A549 (cell line): ENCODE data around the gene SLC6A5. TPM values are rescaled to one million over a fixed set of nuclear protein-coding genes. Genes with fewer than 3 reads are reported as not detected.

Experiments
- ATAC-seq, 2 experiments: fragments of 200-7000 bp in 1 of 2; fragments of >200 bp in 1 of 2; cut with Nextera tagmentation in 1 of 2; cut with Tn5 transposase in 1 of 2; 3 replicates each; pipeline versions ENCODE4 v1.8.0 to v1.9.1; 2018 to 2020; ENCODE audit warnings: mild to moderate bottlenecking in 1 of 2, moderate library complexity in 1 of 2
- CTCF ChIA-PET: fragments of 300-600 bp; sonication (Branson Sonifier 250); formaldehyde crosslinking; extraction: SDS; loops from one replicate; lab custom pipeline; 2021; ENCODE audit warnings: antibody characterized with exemption, inconsistent platforms; lab: Yijun Ruan, JAX
- POLR2A ChIA-PET: fragments of 350-600 bp; formaldehyde crosslinking; extraction: SDS; loops from one replicate; lab custom pipeline; 2021; ENCODE audit warnings: antibody characterized with exemption, inconsistent platforms; lab: Yijun Ruan, JAX
- DNase-seq, 2 experiments: peaks; one replicate each; pipeline versions ENCODE4 v3.0.0 to v3.0.0-alpha.2; 2011 to 2016; ENCODE audit warnings: low read depth in 1 of 2, low spot score in 1 of 2
- FAIRE-seq: peaks from 2 replicates; lab custom pipeline; 2011; peaks lifted over from hg19 to GRCh38; lab: Jason Lieb, UNC
- H3K27ac ChIP-seq, 2 experiments: fragments of >200 bp; sonication (Bioruptor Twin); formaldehyde crosslinking; 3 replicates each; pipeline ENCODE4 v1.5.1; 2016 to 2017
- H3K4me1 ChIP-seq: fragments of >200 bp; sonication (Bioruptor Twin); formaldehyde crosslinking; 3 replicates; pipeline ENCODE4 v1.6.1; 2016
- H3K4me2 ChIP-seq: fragments of >200 bp; sonication (Bioruptor Twin); formaldehyde crosslinking; 3 replicates; pipeline ENCODE4 v1.6.1; 2016
- H3K4me3 ChIP-seq: fragments of >200 bp; sonication (Bioruptor Twin); formaldehyde crosslinking; 3 replicates; pipeline ENCODE4 v1.5.1; 2016
- H3K9me3 ChIP-seq: fragments of >200 bp; sonication (Bioruptor Twin); formaldehyde crosslinking; 3 replicates; pipeline ENCODE4 v1.6.1; 2016
- CBX2 ChIP-seq: fragments of 200-600 bp; sonication (generic); IDR thresholded peaks from 2 replicates; pipeline ENCODE4 v1.6.1; 2016; ENCODE audit warnings: low read depth, mild to moderate bottlenecking, borderline replicate concordance
- CBX8 ChIP-seq: fragments of 200-600 bp; sonication (generic); IDR thresholded peaks from 2 replicates; pipeline ENCODE4 v1.6.1; 2016
- CEBPB ChIP-seq, 2 experiments: fragments of >200 bp in 1 of 2; sonication (Bioruptor Twin) in 1 of 2; formaldehyde crosslinking in 1 of 2; IDR thresholded peaks; 2 replicates each; pipeline ENCODE4 v1.6.1; 2012 to 2016
- CHD4 ChIP-seq: fragments of 200-600 bp; sonication (generic); IDR thresholded peaks from 2 replicates; pipeline ENCODE4 v1.6.1; 2016; ENCODE audit warnings: antibody characterized with exemption, mild to moderate bottlenecking, borderline replicate concordance
- EHF ChIP-seq: fragments of 250-450 bp; sonication (Bioruptor Pico); IDR thresholded peaks from 2 replicates; pipeline ENCODE4 v1.5.0; 2020; ENCODE audit warnings: mild to moderate bottlenecking
- EHMT2 ChIP-seq: fragments of 200-600 bp; sonication (generic); IDR thresholded peaks from 2 replicates; pipeline ENCODE4 v1.6.1; 2016; ENCODE audit warnings: antibody characterized with exemption, low read depth, mild to moderate bottlenecking, moderate library complexity
- EP300 ChIP-seq, 2 experiments: fragments of >200 bp; sonication (Bioruptor Twin); formaldehyde crosslinking; IDR thresholded peaks; 2 replicates in 1 of 2; 3 replicates in 1 of 2; pipeline ENCODE4 v1.6.1; 2016 to 2017
- ESRRA ChIP-seq: fragments of 150-350 bp; IDR thresholded peaks from 2 replicates; pipeline ENCODE4 v1.6.1; 2014; ENCODE audit warnings: mild to moderate bottlenecking, low read length, borderline replicate concordance
- FOXS1 ChIP-seq: fragments of 250-450 bp; sonication (Bioruptor Pico); IDR thresholded peaks from 2 replicates; pipeline ENCODE4 v1.5.0; 2020; ENCODE audit warnings: mild to moderate bottlenecking, moderate library complexity
- JUN ChIP-seq, 2 experiments: fragments of >200 bp; sonication (Bioruptor Twin); formaldehyde crosslinking; IDR thresholded peaks; 2 replicates in 1 of 2; 3 replicates in 1 of 2; pipeline ENCODE4 v1.6.1; 2016 to 2017
- MAZ ChIP-seq: fragments of 150-350 bp; IDR thresholded peaks from 2 replicates; pipeline ENCODE4 v1.6.1; 2014; ENCODE audit warnings: antibody characterized with exemption, low read depth, low read length, borderline replicate concordance
- MYC ChIP-seq: IDR thresholded peaks from 2 replicates; pipeline ENCODE4 v1.6.1; 2012; ENCODE audit warnings: mild to moderate bottlenecking, inconsistent platforms, low read length, improper control_type of control experiment, borderline replicate concordance
- PHF8 ChIP-seq: fragments of 200-600 bp; sonication (generic); IDR thresholded peaks from 2 replicates; pipeline ENCODE4 v1.6.1; 2016; ENCODE audit warnings: low read depth, mild to moderate bottlenecking, antibody characterized with exemption, moderate library complexity, borderline replicate concordance
- POLR2A ChIP-seq: IDR thresholded peaks from 2 replicates; pipeline ENCODE4 v1.6.1; 2012; ENCODE audit warnings: mild to moderate bottlenecking, low read length
- RARB ChIP-seq: fragments of 250-450 bp; sonication (Bioruptor Pico); IDR thresholded peaks from 2 replicates; pipeline ENCODE4 v1.8.0; 2021; ENCODE audit warnings: mild to moderate bottlenecking, moderate library complexity
- RCOR1 ChIP-seq: fragments of 150-350 bp; IDR thresholded peaks from 2 replicates; pipeline ENCODE4 v1.6.1; 2014; ENCODE audit warnings: antibody characterized with exemption, low read length, low read depth
- SMC3 ChIP-seq: fragments of >200 bp; sonication (Bioruptor Twin); formaldehyde crosslinking; IDR thresholded peaks from 3 replicates; pipeline ENCODE4 v1.6.1; 2018; ENCODE audit warnings: inconsistent platforms
- SREBF2 ChIP-seq: fragments of 450-650 bp; IDR thresholded peaks from 2 replicates; pipeline ENCODE4 v1.6.1; 2014; ENCODE audit warnings: mild to moderate bottlenecking, moderate library complexity
- ZSCAN20 ChIP-seq: fragments of 250-450 bp; sonication (Bioruptor Pico); IDR thresholded peaks from 2 replicates; pipeline ENCODE4 v1.8.0; 2022; ENCODE audit warnings: mild to moderate bottlenecking, moderate library complexity
- WGBS: methylation state at CpG from one replicate; pipeline ENCODE4 v1.1.6; 2017; ENCODE audit errors: missing lambda C conversion rate; 5-methylcytosine and 5-hydroxymethylcytosine counted together
- polyA plus RNA-seq, 4 experiments: library from polyadenylated mRNA; depleted of rRNA in 3 of 4; stranded (reverse); fragments of >200 nt; fragmentation: RNase III in 1 of 4; extraction: RNeasy Plus Mini Kit Qiagen cat#74134 plus additional on column Dnase treatment in 1 of 4; gene quantifications; 2 replicates in 3 of 4; 3 replicates in 1 of 4; pipeline ENCODE4 v1.2.3, GENCODE V29; 2011 to 2017
- TF ChIP-seq, protein P1 (sequence below): fragments of 250-450 bp; sonication (Bioruptor Pico); IDR thresholded peaks from 2 replicates; pipeline ENCODE4 v1.5.0; 2021; ENCODE audit warnings: mild to moderate bottlenecking, moderate library complexity, borderline replicate concordance
- TF ChIP-seq, protein P2 (sequence below): IDR thresholded peaks from 2 replicates; pipeline ENCODE4 v1.6.1; 2012; ENCODE audit warnings: low read depth, borderline replicate concordance
- TF ChIP-seq, protein P3 (sequence below): fragments of 200-600 bp; sonication (generic); IDR thresholded peaks from 2 replicates; pipeline ENCODE4 v1.6.1; 2016; ENCODE audit warnings: antibody characterized with exemption, mild to moderate bottlenecking, moderate library complexity
- TF ChIP-seq, protein P4 (sequence below): IDR thresholded peaks from 2 replicates; pipeline ENCODE4 v1.6.1; 2012

The SLC6A5 gene
- polyA plus RNA-seq, 2 of the 4 experiments (the other 2 are of a cell fraction), result not detected

DNA sequence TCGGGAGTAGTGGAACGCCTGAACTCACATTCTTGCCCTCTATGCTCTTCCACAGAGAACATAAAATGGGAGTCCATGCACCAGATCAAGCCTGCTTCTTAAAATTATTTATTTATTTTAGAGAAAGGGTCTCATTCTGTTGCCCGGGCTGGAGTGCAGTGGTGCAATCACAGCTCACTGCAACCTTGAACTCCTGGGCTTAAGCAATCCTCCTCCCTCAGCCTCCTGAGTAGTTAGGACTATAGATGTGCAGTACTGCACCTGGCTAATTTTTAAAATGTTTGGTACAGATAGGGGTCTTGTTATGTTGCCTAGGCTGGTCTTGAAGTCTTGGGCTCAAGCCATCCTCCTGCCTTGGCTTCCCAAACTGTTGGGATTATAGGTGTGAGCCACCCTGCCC is 13.0 kb downstream of the SLC6A5 start:
- ChIA-PET CTCF (interaction anchor here (0.5 to 3.6 kb wide), 4 partner anchors 214 to 481 kb away, joined by 3 to 55 read pairs (median 8); no protein-coding TSS in a partner anchor), POLR2A (no interaction called here)
- Histone ChIP-seq H3K9me3 (no peaks in the 10 kb centered on the region), H3K4me3 (no peak overlapping the region), H3K27ac (no peak overlapping the region), H3K4me1 (0 out of 3 replicates have a peak, but pooled peaks cover 4% of the 10 kb centered on the region)
- ATAC-seq (no peak), DNase-seq (no peak)
- WGBS, result 15% methylated on average over 3 of the region's 3 CpGs
- TF ChIP-seq FOXS1 (CRISPR knock-in tag) (no peak), PHF8 (no peak), POLR2A (no peak), EHMT2 (no peak), MAZ (no peak), RCOR1 (no peak), SMC3 (no peak), EP300 (IDR thresholded peaks at IDR 0.05) (no peak), SREBF2 (no peak), MYC (no peak)
- TF ChIP-seq, protein P1, sequence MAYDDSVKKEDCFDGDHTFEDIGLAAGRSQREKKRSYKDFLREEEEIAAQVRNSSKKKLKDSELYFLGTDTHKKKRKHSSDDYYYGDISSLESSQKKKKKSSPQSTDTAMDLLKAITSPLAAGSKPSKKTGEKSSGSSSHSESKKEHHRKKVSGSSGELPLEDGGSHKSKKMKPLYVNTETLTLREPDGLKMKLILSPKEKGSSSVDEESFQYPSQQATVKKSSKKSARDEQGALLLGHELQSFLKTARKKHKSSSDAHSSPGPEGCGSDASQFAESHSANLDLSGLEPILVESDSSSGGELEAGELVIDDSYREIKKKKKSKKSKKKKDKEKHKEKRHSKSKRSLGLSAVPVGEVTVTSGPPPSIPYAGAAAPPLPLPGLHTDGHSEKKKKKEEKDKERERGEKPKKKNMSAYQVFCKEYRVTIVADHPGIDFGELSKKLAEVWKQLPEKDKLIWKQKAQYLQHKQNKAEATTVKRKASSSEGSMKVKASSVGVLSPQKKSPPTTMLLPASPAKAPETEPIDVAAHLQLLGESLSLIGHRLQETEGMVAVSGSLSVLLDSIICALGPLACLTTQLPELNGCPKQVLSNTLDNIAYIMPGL (CRISPR knock-in tag), result no peak
- TF ChIP-seq, all 56 proteins: peak for 0
- no peak overlapping the region for H3K4me2 ChIP-seq
- no peak for FAIRE-seq

- 16% methylated on average over 5 of the region's 5 CpGs for WGBS
These were observed 17.5 kb downstream of the SLC6A5 start for GRCh38 chr11:20616920-20617319.

More at GRCh38 chr11:20616920-20617319, 17.5 kb downstream of the SLC6A5 start:
- ChIA-PET POLR2A (no interaction called here), CTCF (interaction anchor here (0.5 to 1.3 kb wide), 3 partner anchors 31 to 220 kb away, joined by 3 to 5 read pairs (median 4); no protein-coding TSS in a partner anchor)
- H3K27ac ChIP-seq, result no peak overlapping the region
- DNase-seq (no peak), FAIRE-seq (no peak), ATAC-seq (no peak)
- no peaks in the 10 kb centered on the region for H3K4me1 ChIP-seq
- H3K4me2 ChIP-seq, result no peak overlapping the region
- no peak overlapping the region for H3K4me3 ChIP-seq
- no peaks in the 10 kb centered on the region for H3K9me3 ChIP-seq
- TF ChIP-seq ZSCAN20 (CRISPR knock-in tag) (no peak), POLR2A (no peak), EHF (CRISPR knock-in tag) (no peak), CEBPB (IDR thresholded peaks at IDR 0.05) (no peak), JUN (IDR thresholded peaks at IDR 0.05) (no peak), CHD4 (no peak), PHF8 (no peak), EHMT2 (no peak), ESRRA (no peak), RARB (CRISPR knock-in tag) (no peak), CBX2 (no peak), MAZ (no peak), CBX8 (no peak)
- TF ChIP-seq, protein P2, sequence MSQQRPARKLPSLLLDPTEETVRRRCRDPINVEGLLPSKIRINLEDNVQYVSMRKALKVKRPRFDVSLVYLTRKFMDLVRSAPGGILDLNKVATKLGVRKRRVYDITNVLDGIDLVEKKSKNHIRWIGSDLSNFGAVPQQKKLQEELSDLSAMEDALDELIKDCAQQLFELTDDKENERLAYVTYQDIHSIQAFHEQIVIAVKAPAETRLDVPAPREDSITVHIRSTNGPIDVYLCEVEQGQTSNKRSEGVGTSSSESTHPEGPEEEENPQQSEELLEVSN, result no peak
- TF ChIP-seq, protein P3, sequence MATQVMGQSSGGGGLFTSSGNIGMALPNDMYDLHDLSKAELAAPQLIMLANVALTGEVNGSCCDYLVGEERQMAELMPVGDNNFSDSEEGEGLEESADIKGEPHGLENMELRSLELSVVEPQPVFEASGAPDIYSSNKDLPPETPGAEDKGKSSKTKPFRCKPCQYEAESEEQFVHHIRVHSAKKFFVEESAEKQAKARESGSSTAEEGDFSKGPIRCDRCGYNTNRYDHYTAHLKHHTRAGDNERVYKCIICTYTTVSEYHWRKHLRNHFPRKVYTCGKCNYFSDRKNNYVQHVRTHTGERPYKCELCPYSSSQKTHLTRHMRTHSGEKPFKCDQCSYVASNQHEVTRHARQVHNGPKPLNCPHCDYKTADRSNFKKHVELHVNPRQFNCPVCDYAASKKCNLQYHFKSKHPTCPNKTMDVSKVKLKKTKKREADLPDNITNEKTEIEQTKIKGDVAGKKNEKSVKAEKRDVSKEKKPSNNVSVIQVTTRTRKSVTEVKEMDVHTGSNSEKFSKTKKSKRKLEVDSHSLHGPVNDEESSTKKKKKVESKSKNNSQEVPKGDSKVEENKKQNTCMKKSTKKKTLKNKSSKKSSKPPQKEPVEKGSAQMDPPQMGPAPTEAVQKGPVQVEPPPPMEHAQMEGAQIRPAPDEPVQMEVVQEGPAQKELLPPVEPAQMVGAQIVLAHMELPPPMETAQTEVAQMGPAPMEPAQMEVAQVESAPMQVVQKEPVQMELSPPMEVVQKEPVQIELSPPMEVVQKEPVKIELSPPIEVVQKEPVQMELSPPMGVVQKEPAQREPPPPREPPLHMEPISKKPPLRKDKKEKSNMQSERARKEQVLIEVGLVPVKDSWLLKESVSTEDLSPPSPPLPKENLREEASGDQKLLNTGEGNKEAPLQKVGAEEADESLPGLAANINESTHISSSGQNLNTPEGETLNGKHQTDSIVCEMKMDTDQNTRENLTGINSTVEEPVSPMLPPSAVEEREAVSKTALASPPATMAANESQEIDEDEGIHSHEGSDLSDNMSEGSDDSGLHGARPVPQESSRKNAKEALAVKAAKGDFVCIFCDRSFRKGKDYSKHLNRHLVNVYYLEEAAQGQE, result no peak
- TF ChIP-seq, protein P1 (CRISPR knock-in tag), result no peak
- TF ChIP-seq, protein P4, sequence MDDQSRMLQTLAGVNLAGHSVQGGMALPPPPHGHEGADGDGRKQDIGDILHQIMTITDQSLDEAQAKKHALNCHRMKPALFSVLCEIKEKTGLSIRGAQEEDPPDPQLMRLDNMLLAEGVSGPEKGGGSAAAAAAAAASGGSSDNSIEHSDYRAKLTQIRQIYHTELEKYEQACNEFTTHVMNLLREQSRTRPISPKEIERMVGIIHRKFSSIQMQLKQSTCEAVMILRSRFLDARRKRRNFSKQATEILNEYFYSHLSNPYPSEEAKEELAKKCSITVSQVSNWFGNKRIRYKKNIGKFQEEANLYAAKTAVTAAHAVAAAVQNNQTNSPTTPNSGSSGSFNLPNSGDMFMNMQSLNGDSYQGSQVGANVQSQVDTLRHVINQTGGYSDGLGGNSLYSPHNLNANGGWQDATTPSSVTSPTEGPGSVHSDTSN, result no peak
